HepG2 (cell line): ENCODE measurements around the gene PRKAG1. TPM values are rescaled to one million over a fixed set of nuclear protein-coding genes. Genes with fewer than 3 reads are reported as not detected.

Experiments
- ATAC-seq: fragments of 200-7000 bp; cut with Tn5 transposase; 3 replicates; pipeline ENCODE4 v1.9.1; 2020; ENCODE audit warnings: mild to moderate bottlenecking, moderate library complexity
- BruUV-seq: library from RNA; stranded (reverse); fragments of 400-500 nt; replicated peaks from 2 replicates; lab custom pipeline; 2021; lab: Mats Ljungman, UMichigan
- CTCF ChIA-PET: fragments of 300-600 bp; formaldehyde crosslinking; extraction: SDS; loops from one replicate; lab custom pipeline; 2021; ENCODE audit warnings: low total read pairs, inconsistent platforms, low intra/inter-chr PET ratio; lab: Yijun Ruan, JAX
- POLR2A ChIA-PET: fragments of 350-600 bp; sonication (Branson Sonifier 250); formaldehyde crosslinking; loops from one replicate; lab custom pipeline; 2020; ENCODE audit warnings: antibody characterized with exemption, inconsistent platforms; lab: Yijun Ruan, JAX
- DNase-seq: peaks from one replicate; pipeline ENCODE4 v3.0.0-alpha.2; 2015; ENCODE audit warnings: low spot score
- FAIRE-seq: peaks from 3 replicates; lab custom pipeline; 2011; peaks lifted over from hg19 to GRCh38; lab: Jason Lieb, UNC
- H2AFZ ChIP-seq: one replicate; pipeline ENCODE4 v1.6.1; 2011; ENCODE audit warnings: low read length, inconsistent platforms
- H3K27ac ChIP-seq: fragments of 300-600 bp; 3 replicates; pipeline ENCODE4 v1.8.0; 2011; ENCODE audit warnings: mixed run types, mild to moderate bottlenecking, mixed read lengths, low read length, inconsistent platforms; ENCODE audit not compliant: insufficient read depth; ENCODE audit errors: extremely low read length
- H3K27me3 ChIP-seq, 2 experiments: fragments of 200-600 bp in 1 of 2; 2 replicates in 1 of 2; 3 replicates in 1 of 2; pipeline versions ENCODE4 v1.6.0 to v1.8.0; 2011; ENCODE audit warnings: low read length in 2 of 2, mild to moderate bottlenecking in 2 of 2, moderate library complexity in 2 of 2, inconsistent platforms in 1 of 2; ENCODE audit not compliant: insufficient read depth in 2 of 2, control insufficient read depth in 1 of 2
- H3K36me3 ChIP-seq, 2 experiments: fragments of 200-600 bp in 1 of 2; replicated peaks in 1 of 2; 2 replicates in 1 of 2; 3 replicates in 1 of 2; pipeline versions ENCODE4 v1.5.1 to v1.8.0; 2011; ENCODE audit warnings: low read length in 2 of 2, inconsistent platforms in 1 of 2; ENCODE audit not compliant: insufficient read depth in 2 of 2, control insufficient read depth in 1 of 2
- H3K4me1 ChIP-seq: 2 replicates; pipeline ENCODE4 v1.5.1; 2012; ENCODE audit warnings: low read length, inconsistent platforms; ENCODE audit not compliant: insufficient read depth
- H3K4me2 ChIP-seq: 2 replicates; pipeline ENCODE4 v1.6.0; 2011; ENCODE audit warnings: low read depth, low read length, inconsistent platforms
- H3K4me3 ChIP-seq, 3 experiments: fragments of 200-600 bp in 1 of 3; sonication (generic), shearing (Covaris generic) in 1 of 3; replicated peaks in 1 of 3; 2 replicates each; pipeline ENCODE4 v1.5.1; 2011 to 2016; ENCODE audit warnings: low read length in 3 of 3, inconsistent platforms in 2 of 3, low read depth in 2 of 3, mild to moderate bottlenecking in 2 of 3, control low read depth in 1 of 3, mixed read lengths in 1 of 3; ENCODE audit not compliant: insufficient read depth in 1 of 3
- H3K79me2 ChIP-seq: one replicate; pipeline ENCODE4 v1.6.1; 2011; ENCODE audit warnings: low read length, inconsistent platforms; ENCODE audit not compliant: insufficient read depth
- H3K9ac ChIP-seq: 2 replicates; pipeline ENCODE4 v1.6.0; 2011; ENCODE audit warnings: mild to moderate bottlenecking, low read depth, low read length, inconsistent platforms; ENCODE audit not compliant: insufficient read depth
- H3K9me3 ChIP-seq: 2 replicates; pipeline ENCODE4 v1.5.1; 2012; ENCODE audit warnings: mild to moderate bottlenecking, low read length
- H4K20me1 ChIP-seq: 2 replicates; pipeline ENCODE4 v1.6.0; 2011; ENCODE audit warnings: inconsistent platforms, mild to moderate bottlenecking, low read length, moderate library complexity; ENCODE audit not compliant: insufficient read depth
- DPF2 ChIP-seq: sonication (generic); formaldehyde crosslinking; IDR thresholded peaks from 2 replicates; pipeline ENCODE4 v1.4.0; 2020; ENCODE audit warnings: mild to moderate bottlenecking, low read depth, missing genetic modification reagents, borderline replicate concordance
- HDAC1 ChIP-seq: sonication (generic); formaldehyde crosslinking; IDR thresholded peaks from 2 replicates; pipeline ENCODE4 v1.5.1; 2020; ENCODE audit warnings: mild to moderate bottlenecking, missing genetic modification reagents
- NBN ChIP-seq: fragments of 450-650 bp; conservative IDR thresholded peaks from 2 replicates; pipeline ENCODE4 v1.6.1; 2017
- ZNF737 ChIP-seq: sonication (generic); formaldehyde crosslinking; IDR thresholded peaks from 2 replicates; pipeline ENCODE4 v1.5.0; 2020; ENCODE audit warnings: missing genetic modification reagents, mild to moderate bottlenecking, borderline replicate concordance
- ZSCAN30 ChIP-seq: sonication (generic); formaldehyde crosslinking; IDR thresholded peaks from 2 replicates; pipeline ENCODE4 v1.5.0; 2020; ENCODE audit warnings: mild to moderate bottlenecking, missing genetic modification reagents
- WGBS: methylation state at CpG from one replicate; pipeline ENCODE4 v1.1.6; 2017; ENCODE audit warnings: low lambda C conversion rate; 5-methylcytosine and 5-hydroxymethylcytosine counted together
- in situ Hi-C: cut with HindIII; loops from 2 replicates; pipeline ENCODE4 v1.10.0; 2017; ENCODE audit warnings: low pct_unique_long_range_greater_than_20kb; ENCODE audit not compliant: extremely low pct_ligation_motif_present
- intact Hi-C: fragments of 100-400 bp; cut with micrococcal nuclease; formaldehyde crosslinking; loops from one replicate; pipeline ENCODE4 v1.10.0; 2022; ENCODE audit not compliant: unreplicated experiment
- polyA plus RNA-seq, 8 experiments: library from polyadenylated mRNA; depleted of rRNA in 3 of 8; stranded (reverse) in 7 of 8; unstranded in 1 of 8; fragments of >200 nt; fragmentation: Illumina TruSeq in 4 of 8; extraction: Trizol in 4 of 8; gene quantifications; 2 replicates each; pipeline versions ENCODE4 v1.2.1 to v1.2.3, GENCODE V29; 2011 to 2016; ENCODE audit warnings: low read depth in 4 of 8, missing spikeins in 1 of 8, mixed read lengths in 1 of 8; ENCODE audit not compliant: insufficient read depth in 1 of 8
- total RNA-seq, 5 experiments: library from RNA; depleted of rRNA; stranded (reverse); fragments of >200 nt; fragmentation: Illumina TruSeq; extraction: Trizol; gene quantifications; 2 replicates each; pipeline ENCODE4 v1.2.3, GENCODE V29; 2016; ENCODE audit warnings: low read depth in 1 of 5
- TF ChIP-seq, protein P1 (sequence below): sonication (generic); formaldehyde crosslinking; IDR thresholded peaks from 2 replicates; pipeline ENCODE4 v1.5.0; 2020; ENCODE audit warnings: mild to moderate bottlenecking, missing genetic modification reagents
- TF ChIP-seq, protein P2 (sequence below): sonication (generic); formaldehyde crosslinking; IDR thresholded peaks from 2 replicates; pipeline ENCODE4 v1.9.0; 2021; ENCODE audit warnings: missing genetic modification reagents, borderline replicate concordance

The PRKAG1 gene
- total and polyA plus RNA-seq, 2 of the 13 experiments (the other 11 are each of a cell fraction or from before 2014, with no cell fraction given): 26.1 to 32.8 TPM

DNA sequence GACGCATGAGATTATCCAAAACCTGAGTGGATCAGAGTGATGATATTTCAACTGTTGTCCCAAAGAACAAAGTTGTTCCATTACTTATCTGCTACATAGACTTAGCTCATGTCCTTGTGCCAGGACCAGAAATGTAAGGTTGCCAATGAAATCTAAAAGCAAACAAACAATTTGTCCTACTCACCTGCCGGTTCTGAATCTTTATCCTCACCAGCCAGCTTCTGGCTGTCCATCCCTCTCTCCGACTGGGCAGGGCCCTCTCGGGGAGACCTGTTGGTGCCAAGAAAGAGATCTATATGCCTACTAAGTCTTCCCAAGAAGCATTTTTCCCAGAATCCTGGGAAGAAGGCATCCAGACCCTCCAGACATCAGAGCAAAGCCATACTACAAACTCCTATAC, 36.5 kb upstream of the PRKAG1 start:
- Histone ChIP-seq H3K4me3 (no peak overlapping the region), H3K36me3 (peaks cover 41 to 57% of the 10 kb centered on the region in 2 experiments), H3K9ac (no peak overlapping the region), H3K27me3 (no peaks in the 10 kb centered on the region; a peak in 1 of 5 replicates), H3K4me1 (peaks cover 42% of the 10 kb centered on the region), H3K79me2 (peaks cover 56% of the 10 kb centered on the region), H3K9me3 (no peaks in the 10 kb centered on the region), H2AFZ (no peak overlapping the region), H3K27ac (no peak overlapping the region), H3K4me2 (0 out of 2 replicates have a peak overlapping the region, but pooled peaks have one; percentile 98), H4K20me1 (peaks cover 59% of the 10 kb centered on the region)
- TF ChIP-seq HDAC1 (CRISPR knock-in tag) (no peak), ZNF737 (CRISPR knock-in tag) (no peak), ZSCAN30 (CRISPR knock-in tag) (no peak), DPF2 (no peak), NBN (no peak)
- TF ChIP-seq, protein P1, sequence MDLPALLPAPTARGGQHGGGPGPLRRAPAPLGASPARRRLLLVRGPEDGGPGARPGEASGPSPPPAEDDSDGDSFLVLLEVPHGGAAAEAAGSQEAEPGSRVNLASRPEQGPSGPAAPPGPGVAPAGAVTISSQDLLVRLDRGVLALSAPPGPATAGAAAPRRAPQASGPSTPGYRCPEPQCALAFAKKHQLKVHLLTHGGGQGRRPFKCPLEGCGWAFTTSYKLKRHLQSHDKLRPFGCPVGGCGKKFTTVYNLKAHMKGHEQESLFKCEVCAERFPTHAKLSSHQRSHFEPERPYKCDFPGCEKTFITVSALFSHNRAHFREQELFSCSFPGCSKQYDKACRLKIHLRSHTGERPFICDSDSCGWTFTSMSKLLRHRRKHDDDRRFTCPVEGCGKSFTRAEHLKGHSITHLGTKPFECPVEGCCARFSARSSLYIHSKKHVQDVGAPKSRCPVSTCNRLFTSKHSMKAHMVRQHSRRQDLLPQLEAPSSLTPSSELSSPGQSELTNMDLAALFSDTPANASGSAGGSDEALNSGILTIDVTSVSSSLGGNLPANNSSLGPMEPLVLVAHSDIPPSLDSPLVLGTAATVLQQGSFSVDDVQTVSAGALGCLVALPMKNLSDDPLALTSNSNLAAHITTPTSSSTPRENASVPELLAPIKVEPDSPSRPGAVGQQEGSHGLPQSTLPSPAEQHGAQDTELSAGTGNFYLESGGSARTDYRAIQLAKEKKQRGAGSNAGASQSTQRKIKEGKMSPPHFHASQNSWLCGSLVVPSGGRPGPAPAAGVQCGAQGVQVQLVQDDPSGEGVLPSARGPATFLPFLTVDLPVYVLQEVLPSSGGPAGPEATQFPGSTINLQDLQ (CRISPR knock-in tag): no peak
- TF ChIP-seq, protein P2, sequence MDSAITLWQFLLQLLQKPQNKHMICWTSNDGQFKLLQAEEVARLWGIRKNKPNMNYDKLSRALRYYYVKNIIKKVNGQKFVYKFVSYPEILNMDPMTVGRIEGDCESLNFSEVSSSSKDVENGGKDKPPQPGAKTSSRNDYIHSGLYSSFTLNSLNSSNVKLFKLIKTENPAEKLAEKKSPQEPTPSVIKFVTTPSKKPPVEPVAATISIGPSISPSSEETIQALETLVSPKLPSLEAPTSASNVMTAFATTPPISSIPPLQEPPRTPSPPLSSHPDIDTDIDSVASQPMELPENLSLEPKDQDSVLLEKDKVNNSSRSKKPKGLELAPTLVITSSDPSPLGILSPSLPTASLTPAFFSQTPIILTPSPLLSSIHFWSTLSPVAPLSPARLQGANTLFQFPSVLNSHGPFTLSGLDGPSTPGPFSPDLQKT (CRISPR knock-in tag): no peak
- 95% methylated on average over 4 of the region's 4 CpGs for WGBS
- ATAC-seq: no peak
- ChIA-PET POLR2A (no interaction called here), CTCF (no interaction called here)
- in situ Hi-C loops (no loop called here), intact Hi-C loops (no loop called here)
- DNase-seq: no peak
- FAIRE-seq: no peak
- BruUV-seq: no TSS peak
